Skin epidermis (tissue), 12 donors: ENCODE measurements around the gene RCC1.
"Not testable (repeated sequence)": the region's sequence is repeated elsewhere in the genome, so short reads cannot be mapped to it uniquely, and the experiment has no call there.

Source experiments
- H3K27ac ChIP-seq, 21 experiments: fragments of 200-600 bp; sonication (generic) in 11 of 21; one replicate each; pipeline ENCODE4 v1.5.0; 2020; ENCODE audit warnings: mild to moderate bottlenecking in 3 of 21, inconsistent platforms in 2 of 21, moderate library complexity in 2 of 21
- H3K4me3 ChIP-seq, 7 experiments: fragments of 200-600 bp; sonication (generic) in 2 of 7; one replicate each; pipeline ENCODE4 v1.5.0; 2020; ENCODE audit warnings: inconsistent platforms in 2 of 7, mild to moderate bottlenecking in 2 of 7, moderate library complexity in 1 of 7

Gene RCC1

GRCh38 chr1:28580722-28581530 is 75.1 kb downstream of the RCC1 start:
- Histone ChIP-seq H3K4me3 (peak overlapping the region; percentile 73 to 100 (median 91)), H3K27ac (peak overlapping the region; percentile 75 to 97 (median 89))

GRCh38 chr1:28581531-28582247 is 75.8 kb downstream of the RCC1 start:
- peak overlapping the region; percentile 75 to 97 (median 89) for H3K27ac ChIP-seq
- H3K4me3 ChIP-seq, result peak overlapping the region; percentile 73 to 100 (median 91)

GRCh38 chr1:28582248-28582615 is 76.4 kb downstream of the RCC1 start:
- Histone ChIP-seq H3K4me3 (peak overlapping the region; percentile 73 to 100 (median 91)), H3K27ac (peak overlapping the region; percentile 54 to 97 (median 89))

- not testable (repeated sequence) for H3K27ac ChIP-seq, H3K4me3 ChIP-seq
Observed at GRCh38 chr1:28586585-28587391, 80.9 kb downstream of the RCC1 start.
